ENCODE results near the gene SYN1. TPM values are rescaled to one million over a fixed set of nuclear protein-coding genes. Genes with fewer than 3 reads are reported as not detected.

Gene SYN1
- polyA plus RNA-seq, 2 of the 4 experiments (the other 2 are of a cell fraction), result 0.05 TPM; not detected in 1

DNA sequence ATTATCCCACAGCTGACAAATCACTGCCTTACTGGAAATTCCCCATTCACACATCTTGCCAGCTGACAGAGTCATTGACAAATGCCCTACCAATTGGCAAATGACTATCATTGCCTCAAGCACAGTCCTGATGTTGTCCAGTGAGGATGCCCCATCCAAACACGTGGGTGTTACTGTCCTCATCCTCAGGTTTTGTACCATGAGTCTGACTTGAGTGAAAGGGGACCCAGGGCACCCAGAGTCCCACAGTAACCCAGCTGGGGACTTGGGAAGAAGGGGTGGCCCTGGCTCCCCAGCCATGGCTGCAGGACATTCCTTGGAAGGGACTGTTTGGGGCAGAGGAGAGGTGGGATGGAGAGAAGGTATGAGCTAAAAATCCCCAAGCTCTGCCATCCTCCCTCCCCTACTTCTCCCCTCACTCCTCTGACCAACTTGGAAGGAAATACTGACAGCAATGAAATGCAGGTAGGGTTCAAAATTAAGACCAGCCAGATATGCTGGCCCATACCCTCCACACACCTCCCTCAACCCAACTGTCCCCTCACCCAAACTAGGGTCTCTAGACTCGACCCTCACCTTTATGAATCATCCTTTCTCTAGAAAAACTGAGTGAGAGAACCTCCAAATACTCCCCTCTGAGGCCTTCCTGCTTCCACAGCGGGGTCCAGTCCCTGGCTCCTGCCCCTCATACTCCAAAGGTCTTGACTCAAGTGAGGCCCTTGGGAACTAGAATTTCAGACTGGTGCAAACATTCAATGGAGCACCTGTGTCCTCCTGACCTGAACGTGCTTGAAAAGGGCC is 32.4 kb downstream of the SYN1 start:
- H3K4me2 ChIP-seq, result no peak overlapping the region
- WGBS (ENCODE audit: missing lambda C conversion rate), result 56% methylated on average over 3 of the region's 4 CpGs
- no peak overlapping the region for H3K4me3 ChIP-seq
- DNase-seq (ENCODE audit: low read depth in 1 of 2, low spot score in 1 of 2) (no peak), ATAC-seq (no peak), FAIRE-seq (no peak)
- no peak overlapping the region for H3K27ac ChIP-seq
- TF ChIP-seq ZFP36 (IDR thresholded peaks at IDR 0.05; ENCODE audit: borderline replicate concordance, partially characterized antibody) (no peak), NPAS2 (CRISPR knock-in tag; IDR thresholded peaks at IDR 0.05; ENCODE audit: borderline replicate concordance) (no peak), CEBPB (IDR thresholded peaks at IDR 0.05) (no peak), EHMT2 (IDR thresholded peaks at IDR 0.05; ENCODE audit: low read depth) (no peak), HOXB13 (CRISPR knock-in tag; IDR thresholded peaks at IDR 0.05; ENCODE audit: low read depth) (no peak), MAFK (IDR thresholded peaks at IDR 0.05; ENCODE audit: partially characterized antibody) (no peak), RFX5 (IDR thresholded peaks at IDR 0.05) (no peak), HDAC2 (IDR thresholded peaks at IDR 0.05) (no peak), CBX8 (IDR thresholded peaks at IDR 0.05) (no peak), TP53 (CRISPR knock-in tag; IDR thresholded peaks at IDR 0.05) (no peak), RARB (CRISPR knock-in tag; IDR thresholded peaks at IDR 0.05) (no peak), KDM1A (IDR thresholded peaks at IDR 0.05; ENCODE audit: low read depth) (no peak), CHD4 (IDR thresholded peaks at IDR 0.05; ENCODE audit: borderline replicate concordance) (no peak), HOXB5 (CRISPR knock-in tag; IDR thresholded peaks at IDR 0.05) (no peak), POLR2A (IDR thresholded peaks at IDR 0.05; ENCODE audit: low read length) (no peak), NR3C1 (IDR thresholded peaks at IDR 0.05) (no peak)
- TF ChIP-seq, protein P1, sequence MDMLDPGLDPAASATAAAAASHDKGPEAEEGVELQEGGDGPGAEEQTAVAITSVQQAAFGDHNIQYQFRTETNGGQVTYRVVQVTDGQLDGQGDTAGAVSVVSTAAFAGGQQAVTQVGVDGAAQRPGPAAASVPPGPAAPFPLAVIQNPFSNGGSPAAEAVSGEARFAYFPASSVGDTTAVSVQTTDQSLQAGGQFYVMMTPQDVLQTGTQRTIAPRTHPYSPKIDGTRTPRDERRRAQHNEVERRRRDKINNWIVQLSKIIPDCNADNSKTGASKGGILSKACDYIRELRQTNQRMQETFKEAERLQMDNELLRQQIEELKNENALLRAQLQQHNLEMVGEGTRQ (IDR thresholded peaks at IDR 0.05), result no peak
- TF ChIP-seq, protein P2, sequence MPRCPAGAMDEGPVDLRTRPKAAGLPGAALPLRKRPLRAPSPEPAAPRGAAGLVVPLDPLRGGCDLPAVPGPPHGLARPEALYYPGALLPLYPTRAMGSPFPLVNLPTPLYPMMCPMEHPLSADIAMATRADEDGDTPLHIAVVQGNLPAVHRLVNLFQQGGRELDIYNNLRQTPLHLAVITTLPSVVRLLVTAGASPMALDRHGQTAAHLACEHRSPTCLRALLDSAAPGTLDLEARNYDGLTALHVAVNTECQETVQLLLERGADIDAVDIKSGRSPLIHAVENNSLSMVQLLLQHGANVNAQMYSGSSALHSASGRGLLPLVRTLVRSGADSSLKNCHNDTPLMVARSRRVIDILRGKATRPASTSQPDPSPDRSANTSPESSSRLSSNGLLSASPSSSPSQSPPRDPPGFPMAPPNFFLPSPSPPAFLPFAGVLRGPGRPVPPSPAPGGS (IDR thresholded peaks at IDR 0.05), result no peak
- TF ChIP-seq, protein P3, sequence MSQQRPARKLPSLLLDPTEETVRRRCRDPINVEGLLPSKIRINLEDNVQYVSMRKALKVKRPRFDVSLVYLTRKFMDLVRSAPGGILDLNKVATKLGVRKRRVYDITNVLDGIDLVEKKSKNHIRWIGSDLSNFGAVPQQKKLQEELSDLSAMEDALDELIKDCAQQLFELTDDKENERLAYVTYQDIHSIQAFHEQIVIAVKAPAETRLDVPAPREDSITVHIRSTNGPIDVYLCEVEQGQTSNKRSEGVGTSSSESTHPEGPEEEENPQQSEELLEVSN (IDR thresholded peaks at IDR 0.05; ENCODE audit: borderline replicate concordance, low read depth), result no peak
- no peaks in the 10 kb centered on the region for H3K4me1 ChIP-seq
- CTCF ChIA-PET, result interaction anchor here (1.3 kb wide), 1 partner anchor 12 kb away, joined by 4 read pairs; no protein-coding TSS in a partner anchor
- POLR2A ChIA-PET, result no interaction called here
- no peaks in the 10 kb centered on the region for H3K9me3 ChIP-seq

DNA sequence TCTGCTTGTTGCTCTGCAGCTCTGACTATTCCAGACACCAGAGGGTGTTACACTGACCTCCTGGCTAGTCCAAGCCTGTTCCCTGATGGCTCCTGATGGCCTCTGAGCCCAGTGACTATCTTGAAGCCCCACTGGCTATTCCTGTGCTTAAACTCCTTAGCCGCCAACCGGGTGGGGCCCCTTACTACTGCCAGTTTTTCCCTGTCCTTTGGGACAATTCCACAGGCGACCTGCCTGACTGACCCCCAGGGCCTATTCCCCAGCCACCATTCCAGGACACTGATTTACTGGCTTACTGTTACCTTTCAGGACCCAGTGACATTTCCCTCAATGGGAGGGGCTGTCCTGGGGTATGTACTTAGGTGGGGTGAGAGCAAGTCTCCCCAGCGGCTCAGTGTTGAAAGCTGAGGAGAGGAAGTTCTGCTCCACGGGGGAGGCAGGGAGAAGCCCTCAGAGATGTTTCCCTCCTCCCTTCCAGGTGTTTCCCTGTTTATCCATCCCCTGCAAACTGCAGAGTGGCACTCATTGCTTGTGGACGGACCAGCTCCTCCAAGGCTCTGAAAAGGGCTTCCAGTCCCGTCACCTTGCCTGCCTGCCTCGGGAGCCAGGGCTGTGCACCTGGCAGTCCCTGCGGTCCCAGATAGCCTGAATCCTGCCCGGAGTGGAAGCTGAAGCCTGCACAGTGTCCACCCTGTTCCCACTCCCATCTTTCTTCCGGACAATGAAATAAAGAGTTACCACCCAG is 33.4 kb downstream of the SYN1 start:
- H3K4me3 ChIP-seq, result no peak overlapping the region
- ChIA-PET CTCF (interaction anchor here (1.3 kb wide), 1 partner anchor 11 kb away, joined by 4 read pairs; no protein-coding TSS in a partner anchor), POLR2A (no interaction called here)
- no peaks in the 10 kb centered on the region for H3K9me3 ChIP-seq
- 84% methylated on average over 9 of the region's 11 CpGs for WGBS (ENCODE audit: missing lambda C conversion rate)
- TF ChIP-seq BHLHE40 (IDR thresholded peaks at IDR 0.05; ENCODE audit: low read depth, low read length), result no peak
- TF ChIP-seq, protein P4, sequence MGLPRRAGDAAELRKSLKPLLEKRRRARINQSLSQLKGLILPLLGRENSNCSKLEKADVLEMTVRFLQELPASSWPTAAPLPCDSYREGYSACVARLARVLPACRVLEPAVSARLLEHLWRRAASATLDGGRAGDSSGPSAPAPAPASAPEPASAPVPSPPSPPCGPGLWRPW (IDR thresholded peaks at IDR 0.05), result no peak
- no peak for TF ChIP-seq EHMT2 (IDR thresholded peaks at IDR 0.05; ENCODE audit: low read depth)
- H3K4me1 ChIP-seq, result peaks cover 7% of the 10 kb centered on the region; the same call in 1 of the 3 replicates
- no peak for ATAC-seq
- FAIRE-seq, result no peak
- no peak for DNase-seq (ENCODE audit: low read depth in 1 of 2, low spot score in 1 of 2)
- no peak overlapping the region for H3K4me2 ChIP-seq
- no peak overlapping the region for H3K27ac ChIP-seq

All from A549 (cell line).